ENCODE results near the gene CCDC70.
"Not testable (repeated sequence)": the region's sequence is repeated elsewhere in the genome, so short reads cannot be mapped to it uniquely, and the experiment has no call there.

The CCDC70 gene

GRCh38 chr13:51861723-51862300 is at the start of gene CCDC70:
CCDC70 (plus strand) TSS chr13:51861969; CDS start chr13:51865412, 3,443 bp downstream.
- no peak for DNase-seq

- no peak for DNase-seq
Measured at GRCh38 chr13:51814071-51814470, 47.7 kb upstream of the CCDC70 start.

GRCh38 chr13:51814825-51815650 is 46.7 kb upstream of the CCDC70 start:
- DNase-seq = peak; percentile 60 to 79

GRCh38 chr13:51815848-51816247 is 45.9 kb upstream of the CCDC70 start:
- no peak for DNase-seq

GRCh38 chr13:51816604-51817249 is 45.0 kb upstream of the CCDC70 start:
- DNase-seq = no peak

- DNase-seq = no peak
Measured at GRCh38 chr13:51817717-51818116, 44.1 kb upstream of the CCDC70 start.

- no peak for DNase-seq
Measured at GRCh38 chr13:51818276-51818675, 43.5 kb upstream of the CCDC70 start.

- no peak for DNase-seq
Measured at GRCh38 chr13:51818781-51819511, 42.8 kb upstream of the CCDC70 start.

GRCh38 chr13:51819544-51819943 is 42.2 kb upstream of the CCDC70 start:
- DNase-seq = no peak

- DNase-seq = no peak
Measured at GRCh38 chr13:51820016-51820597, 41.7 kb upstream of the CCDC70 start.

- DNase-seq = peak in 1 of 2 experiments; percentile 54
Measured at GRCh38 chr13:51821606-51822005, 40.2 kb upstream of the CCDC70 start.

GRCh38 chr13:51822106-51822815 is 39.5 kb upstream of the CCDC70 start:
- DNase-seq = peak; percentile 86 to 90

- DNase-seq = no peak
Measured at GRCh38 chr13:51823359-51823758, 38.4 kb upstream of the CCDC70 start.

GRCh38 chr13:51823863-51824262 is 37.9 kb upstream of the CCDC70 start:
- peak; percentile 61 to 84 for DNase-seq

GRCh38 chr13:51824712-51825111 is 37.1 kb upstream of the CCDC70 start:
- DNase-seq = not testable (repeated sequence)

- no peak for DNase-seq
Measured at GRCh38 chr13:51825165-51825592, 36.6 kb upstream of the CCDC70 start.

GRCh38 chr13:51825681-51826254 is 36.0 kb upstream of the CCDC70 start:
- peak in 1 of 2 experiments; percentile 39 for DNase-seq

- DNase-seq = peak in 1 of 2 experiments; percentile 35
Measured at GRCh38 chr13:51826606-51827005, 35.2 kb upstream of the CCDC70 start.

- DNase-seq = peak in 1 of 2 experiments; percentile 40
Measured at GRCh38 chr13:51827254-51827653, 34.5 kb upstream of the CCDC70 start.

- no peak for DNase-seq
Measured at GRCh38 chr13:51828730-51829567, 32.8 kb upstream of the CCDC70 start.

- DNase-seq = peak; percentile 96 to 98
Measured at GRCh38 chr13:51829568-51829899, 32.2 kb upstream of the CCDC70 start.

Measured in NCI-H524 (cell line).